NT2/D1 (cell line): ENCODE measurements around the gene SCYL1.

ENCODE experiments used
- SUZ12 ChIP-seq: IDR thresholded peaks from 2 replicates; pipeline ENCODE4 v1.6.1; 2011; ENCODE audit not compliant: insufficient read length, insufficient read depth; ENCODE audit errors: extremely low read depth
- ZNF274 ChIP-seq: IDR thresholded peaks from 2 replicates; pipeline ENCODE4 v1.6.1; 2011; ENCODE audit warnings: mild to moderate bottlenecking, low read depth, low read length

DNA sequence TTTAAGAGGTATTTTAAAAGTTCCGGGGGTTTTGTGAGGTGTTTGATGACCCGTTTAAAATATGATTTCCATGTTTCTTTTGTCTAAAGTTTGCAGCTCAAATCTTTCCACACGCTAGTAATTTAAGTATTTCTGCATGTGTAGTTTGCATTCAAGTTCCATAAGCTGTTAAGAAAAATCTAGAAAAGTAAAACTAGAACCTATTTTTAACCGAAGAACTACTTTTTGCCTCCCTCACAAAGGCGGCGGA is 26.2 kb upstream of the SCYL1 start:
- TF ChIP-seq ZNF274 (no peak), SUZ12 (no peak)
